Chondrocyte (in vitro differentiated cells): ENCODE data around the gene HSPA12A. TPM values are rescaled to one million over a fixed set of nuclear protein-coding genes. Genes with fewer than 3 reads are reported as not detected.

ENCODE experiments used
- DNase-seq: peaks from one replicate; pipeline ENCODE4 v3.0.0; 2021; ENCODE audit warnings: mixed read lengths, low spot score
- H3K27ac Mint-ChIP-seq: one replicate; pipeline ENCODE4 v1.8.0; 2021; ENCODE audit warnings: mild to moderate bottlenecking, moderate library complexity, mixed read lengths; ENCODE audit not compliant: unreplicated experiment
- H3K27me3 Mint-ChIP-seq: 2 replicates; pipeline ENCODE4 v1.8.0; 2021; ENCODE audit warnings: low read depth, mixed read lengths
- H3K36me3 Mint-ChIP-seq: 2 replicates; pipeline ENCODE4 v1.8.0; 2021; ENCODE audit warnings: low read depth, mixed read lengths
- H3K4me1 Mint-ChIP-seq: 2 replicates; pipeline ENCODE4 v1.8.0; 2021; ENCODE audit warnings: low read depth, mild to moderate bottlenecking, mixed read lengths
- H3K4me3 Mint-ChIP-seq: one replicate; pipeline ENCODE4 v1.8.0; 2021; ENCODE audit warnings: mild to moderate bottlenecking, moderate library complexity, mixed read lengths; ENCODE audit not compliant: unreplicated experiment
- H3K9me3 Mint-ChIP-seq: 2 replicates; pipeline ENCODE4 v1.8.0; 2021; ENCODE audit warnings: low read depth, mixed read lengths
- total RNA-seq: library from RNA; stranded (reverse); gene quantifications from 3 replicates; pipeline ENCODE4 v1.2.1, GENCODE V29; 2021
- TF ChIP-seq, protein P1 (sequence below): fragments of 200-600 bp; sonication (generic); IDR thresholded peaks from 2 replicates; pipeline ENCODE4 v1.5.0; 2021; ENCODE audit warnings: antibody characterized with exemption, mild to moderate bottlenecking, moderate library complexity

The HSPA12A gene
- total RNA-seq, 1 donor from 2014 or later, result 6.9 TPM

DNA sequence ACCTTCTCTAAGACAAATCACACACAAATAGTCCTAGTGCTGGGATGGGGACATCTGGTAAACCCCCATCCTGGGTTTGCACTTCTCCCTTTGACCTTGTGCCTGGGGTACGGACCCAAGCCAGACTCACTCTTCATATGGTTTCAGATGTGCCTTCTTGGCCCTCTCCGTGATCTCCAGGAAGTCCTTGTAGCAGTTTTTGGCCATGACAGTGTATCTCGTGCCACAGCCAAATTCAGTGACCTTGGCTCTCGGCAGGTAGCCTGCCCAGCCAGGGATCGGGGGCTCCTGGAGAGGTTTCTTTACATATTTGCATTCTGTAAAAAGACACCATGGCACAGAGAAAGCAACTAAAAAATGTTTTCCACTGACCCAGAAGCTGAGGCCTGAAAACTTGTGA is 77.7 kb downstream of the HSPA12A start:
- Mint-ChIP-seq H3K4me1 (peaks cover 10% of the 10 kb centered on the region), H3K4me3 (no peak overlapping the region), H3K36me3 (no peaks in the 10 kb centered on the region), H3K27ac (no peak overlapping the region), H3K27me3 (peaks cover 8% of the 10 kb centered on the region), H3K9me3 (peaks cover 6% of the 10 kb centered on the region)
- no peak for DNase-seq
- TF ChIP-seq, protein P1, sequence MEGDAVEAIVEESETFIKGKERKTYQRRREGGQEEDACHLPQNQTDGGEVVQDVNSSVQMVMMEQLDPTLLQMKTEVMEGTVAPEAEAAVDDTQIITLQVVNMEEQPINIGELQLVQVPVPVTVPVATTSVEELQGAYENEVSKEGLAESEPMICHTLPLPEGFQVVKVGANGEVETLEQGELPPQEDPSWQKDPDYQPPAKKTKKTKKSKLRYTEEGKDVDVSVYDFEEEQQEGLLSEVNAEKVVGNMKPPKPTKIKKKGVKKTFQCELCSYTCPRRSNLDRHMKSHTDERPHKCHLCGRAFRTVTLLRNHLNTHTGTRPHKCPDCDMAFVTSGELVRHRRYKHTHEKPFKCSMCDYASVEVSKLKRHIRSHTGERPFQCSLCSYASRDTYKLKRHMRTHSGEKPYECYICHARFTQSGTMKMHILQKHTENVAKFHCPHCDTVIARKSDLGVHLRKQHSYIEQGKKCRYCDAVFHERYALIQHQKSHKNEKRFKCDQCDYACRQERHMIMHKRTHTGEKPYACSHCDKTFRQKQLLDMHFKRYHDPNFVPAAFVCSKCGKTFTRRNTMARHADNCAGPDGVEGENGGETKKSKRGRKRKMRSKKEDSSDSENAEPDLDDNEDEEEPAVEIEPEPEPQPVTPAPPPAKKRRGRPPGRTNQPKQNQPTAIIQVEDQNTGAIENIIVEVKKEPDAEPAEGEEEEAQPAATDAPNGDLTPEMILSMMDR, result no peak

GRCh38 chr10:116663342-116663741 is 79.0 kb downstream of the HSPA12A start:
- H3K4me3 Mint-ChIP-seq, result no peak overlapping the region
- no peaks in the 10 kb centered on the region for H3K36me3 Mint-ChIP-seq
- no peak overlapping the region for H3K27ac Mint-ChIP-seq
- TF ChIP-seq, protein P1, result no peak
- H3K9me3 Mint-ChIP-seq, result peaks cover 6% of the 10 kb centered on the region
- DNase-seq, result no peak
- H3K4me1 Mint-ChIP-seq, result peaks cover 10% of the 10 kb centered on the region
- peaks cover 5% of the 10 kb centered on the region for H3K27me3 Mint-ChIP-seq

- no peaks in the 10 kb centered on the region for H3K36me3 Mint-ChIP-seq
- H3K4me1 Mint-ChIP-seq, result peaks cover 6% of the 10 kb centered on the region
- no peak for DNase-seq
- H3K27me3 Mint-ChIP-seq, result peaks cover 5% of the 10 kb centered on the region
- TF ChIP-seq, protein P1, result no peak
- no peaks in the 10 kb centered on the region for H3K9me3 Mint-ChIP-seq
- no peak overlapping the region for H3K27ac Mint-ChIP-seq
- H3K4me3 Mint-ChIP-seq, result no peak overlapping the region
Measured at GRCh38 chr10:116660860-116661259, 81.5 kb downstream of the HSPA12A start.

GRCh38 chr10:116659049-116659670 is 83.2 kb downstream of the HSPA12A start:
- TF ChIP-seq, protein P1, result no peak
- H3K4me3 Mint-ChIP-seq, result no peak overlapping the region
- H3K27me3 Mint-ChIP-seq, result peaks cover 5% of the 10 kb centered on the region
- H3K9me3 Mint-ChIP-seq, result no peaks in the 10 kb centered on the region
- no peaks in the 10 kb centered on the region for H3K36me3 Mint-ChIP-seq
- H3K27ac Mint-ChIP-seq, result no peak overlapping the region
- H3K4me1 Mint-ChIP-seq, result no peaks in the 10 kb centered on the region
- no peak for DNase-seq

GRCh38 chr10:116657863-116658551 is 84.4 kb downstream of the HSPA12A start:
- no peaks in the 10 kb centered on the region for H3K36me3 Mint-ChIP-seq
- peaks cover 3% of the 10 kb centered on the region for H3K27me3 Mint-ChIP-seq
- H3K9me3 Mint-ChIP-seq, result no peaks in the 10 kb centered on the region
- DNase-seq, result no peak
- TF ChIP-seq, protein P1, result no peak
- H3K4me3 Mint-ChIP-seq, result no peak overlapping the region
- no peak overlapping the region for H3K27ac Mint-ChIP-seq
- H3K4me1 Mint-ChIP-seq, result no peaks in the 10 kb centered on the region
